NT2/D1 (cell line): ENCODE data around the gene M1AP.

Source experiments
- SUZ12 ChIP-seq: IDR thresholded peaks from 2 replicates; pipeline ENCODE4 v1.6.1; 2011; ENCODE audit not compliant: insufficient read length, insufficient read depth; ENCODE audit errors: extremely low read depth
- YY1 ChIP-seq: IDR thresholded peaks from 2 replicates; pipeline ENCODE4 v1.6.1; 2011; ENCODE audit not compliant: insufficient read length, insufficient read depth
- ZNF274 ChIP-seq: IDR thresholded peaks from 2 replicates; pipeline ENCODE4 v1.6.1; 2011; ENCODE audit warnings: mild to moderate bottlenecking, low read depth, low read length

DNA sequence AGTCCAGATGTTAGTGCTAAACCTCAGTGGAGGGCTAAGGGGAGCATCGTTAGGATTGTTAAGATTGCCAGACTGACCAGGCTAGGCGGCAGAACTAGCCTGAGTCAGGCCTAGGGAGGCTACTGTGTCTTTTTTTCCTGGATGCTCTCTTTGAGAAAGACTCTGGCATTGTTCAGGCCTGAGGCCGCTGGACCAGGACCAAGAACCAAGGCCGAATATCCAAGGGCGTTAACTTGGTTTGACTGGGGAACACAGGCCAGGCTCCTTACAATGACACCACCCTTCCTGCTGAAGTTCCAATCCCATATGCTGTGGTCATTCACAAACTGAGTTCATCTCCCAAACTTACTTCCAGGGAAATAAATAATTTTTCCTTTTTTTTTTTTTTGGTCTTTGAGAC, 107.8 kb downstream of the M1AP start:
- no peak for TF ChIP-seq SUZ12
- TF ChIP-seq YY1 = no peak
- TF ChIP-seq ZNF274 = no peak
